ENCODE results near the gene POTEJ.
A peak's percentile ranks its signal among the peaks of the same experiment; 100 is the strongest.
"Not testable (repeated sequence)": the region's sequence is repeated elsewhere in the genome, so short reads cannot be mapped to it uniquely, and the experiment has no call there.

The POTEJ gene

GRCh38 chr2:130608276-130609001 is 2.8 kb upstream of the POTEJ start:
- DNase-seq: not testable (repeated sequence)

- not testable (repeated sequence) for DNase-seq
These were observed 2.0 kb upstream of the POTEJ start for GRCh38 chr2:130609002-130609920.

DNA sequence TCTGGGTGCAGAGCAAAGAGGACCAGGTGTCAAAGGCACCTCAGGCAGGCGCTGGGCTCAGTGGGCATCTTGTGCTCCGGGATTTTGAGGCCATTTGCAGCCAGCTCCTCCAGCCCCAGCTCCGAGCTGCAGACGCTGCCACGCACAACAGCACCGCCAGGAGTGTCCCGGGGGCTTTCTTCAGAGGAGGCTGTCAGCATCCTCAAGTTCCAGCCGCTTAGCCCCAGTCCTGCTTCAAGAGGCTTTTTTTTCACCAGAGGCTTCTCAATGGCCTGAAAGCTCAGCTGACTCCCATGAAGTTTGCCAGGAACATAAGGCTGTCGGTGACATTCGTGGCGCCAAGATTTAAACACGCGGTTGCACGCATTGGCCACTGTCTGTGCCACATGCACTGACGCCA is 754 bp upstream of the POTEJ start:
- DNase-seq: not testable (repeated sequence)

- not testable (repeated sequence) for DNase-seq
These were observed 17.7 kb downstream of the POTEJ start for GRCh38 chr2:130628784-130629475.

- DNase-seq: not testable (repeated sequence)
These were observed 27.7 kb downstream of the POTEJ start for GRCh38 chr2:130638973-130639372.

- not testable (repeated sequence) for DNase-seq
These were observed 30.4 kb downstream of the POTEJ start for GRCh38 chr2:130641688-130642087.

DNA sequence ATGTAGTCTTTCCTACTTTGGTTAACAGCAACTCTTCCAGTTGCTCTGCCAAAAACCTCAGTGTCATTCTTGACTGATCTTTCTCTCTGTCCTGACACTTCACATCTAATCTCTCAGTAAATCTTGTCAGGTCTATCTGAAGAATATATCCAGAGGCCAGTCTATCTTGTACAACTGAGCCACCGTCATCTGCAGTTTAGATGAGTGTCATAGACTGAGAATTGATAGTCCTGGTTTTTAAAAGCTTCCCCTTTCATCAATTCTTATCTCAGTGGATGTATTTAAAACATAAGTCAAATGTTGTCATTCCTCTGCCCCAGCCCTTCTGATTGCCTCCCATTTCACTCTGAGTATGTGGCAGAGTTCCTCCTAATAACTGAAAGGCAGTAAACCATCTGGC is 38.0 kb downstream of the POTEJ start:
- DNase-seq: not testable (repeated sequence)

DNA sequence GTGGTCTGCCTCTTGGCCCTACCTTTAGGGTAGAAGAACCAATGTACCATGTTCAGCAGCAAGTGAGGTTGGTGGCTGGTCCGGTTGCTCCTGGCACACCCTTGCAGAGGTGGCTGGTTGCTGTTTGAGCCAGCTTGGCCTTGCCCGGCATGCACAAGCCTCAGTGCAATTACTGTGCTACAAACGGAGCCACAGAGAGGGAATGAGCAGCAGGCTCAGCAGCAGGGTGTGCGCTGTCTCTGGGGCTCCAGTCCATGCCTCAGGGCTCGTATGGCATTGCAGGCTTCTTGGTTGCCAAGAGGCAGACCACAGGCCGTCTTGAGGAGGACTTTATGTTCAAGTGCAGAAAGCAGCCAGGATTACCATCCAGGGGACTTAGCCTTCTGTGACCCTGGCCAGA is 53.3 kb downstream of the POTEJ start:
- not testable (repeated sequence) for DNase-seq

GRCh38 chr2:130665596-130665995 is 54.4 kb downstream of the POTEJ start:
- not testable (repeated sequence) for DNase-seq

DNA sequence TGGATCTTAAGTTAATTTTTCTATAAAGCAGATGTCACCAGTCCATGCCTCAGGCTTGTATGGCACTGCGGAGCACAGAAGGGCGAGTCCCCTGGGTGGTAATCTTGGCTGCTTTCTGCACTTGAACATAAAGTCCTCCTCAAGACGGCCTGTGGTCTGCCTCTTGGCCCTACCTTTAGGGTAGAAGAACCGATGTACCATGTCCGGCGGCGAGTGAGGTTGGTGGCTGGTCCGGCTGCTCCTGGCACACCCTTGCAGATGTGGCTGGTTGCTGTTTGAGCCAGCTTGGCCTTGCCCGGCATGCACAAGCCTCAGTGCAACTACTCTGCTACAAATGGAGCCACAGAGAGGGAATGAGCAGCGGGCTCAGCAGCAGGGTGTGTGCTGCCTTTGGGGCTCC is 56.3 kb downstream of the POTEJ start:
- not testable (repeated sequence) for DNase-seq

DNA sequence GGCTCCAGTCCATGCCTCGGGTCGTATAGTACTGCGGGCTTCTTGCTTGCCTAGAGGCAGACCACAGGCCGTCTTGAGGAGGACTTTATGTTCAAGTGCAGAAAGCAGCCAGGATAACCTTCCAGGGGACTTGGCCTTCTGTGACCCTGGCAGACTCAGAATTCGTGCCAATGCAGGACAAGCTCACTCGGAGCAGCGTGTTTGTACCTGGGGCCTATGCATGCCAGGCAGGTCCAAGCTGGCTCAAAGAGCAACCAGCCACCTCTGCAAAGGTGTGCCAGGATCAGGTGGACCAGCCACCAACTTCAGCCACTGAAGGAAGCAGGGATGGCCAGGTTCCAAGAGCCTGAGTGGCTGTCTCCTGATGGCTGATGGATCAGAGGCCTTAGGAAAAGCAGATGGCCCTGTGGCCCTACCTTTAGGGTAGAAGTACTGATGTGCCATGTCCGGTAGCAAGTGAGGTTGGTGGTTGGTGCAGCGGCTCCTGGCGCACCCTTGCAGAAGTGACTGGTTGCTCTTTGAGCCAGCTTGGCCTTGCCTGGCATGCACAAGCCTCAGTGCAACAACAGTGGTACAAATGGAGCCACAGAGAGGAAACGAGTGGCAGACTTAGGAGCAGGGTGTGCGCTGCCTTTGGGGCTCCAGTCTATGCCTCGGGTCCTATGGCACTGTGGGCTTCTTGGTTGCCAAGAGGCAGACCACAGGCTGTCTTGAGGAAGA is 58.9 kb downstream of the POTEJ start:
- not testable (repeated sequence) for DNase-seq

DNA sequence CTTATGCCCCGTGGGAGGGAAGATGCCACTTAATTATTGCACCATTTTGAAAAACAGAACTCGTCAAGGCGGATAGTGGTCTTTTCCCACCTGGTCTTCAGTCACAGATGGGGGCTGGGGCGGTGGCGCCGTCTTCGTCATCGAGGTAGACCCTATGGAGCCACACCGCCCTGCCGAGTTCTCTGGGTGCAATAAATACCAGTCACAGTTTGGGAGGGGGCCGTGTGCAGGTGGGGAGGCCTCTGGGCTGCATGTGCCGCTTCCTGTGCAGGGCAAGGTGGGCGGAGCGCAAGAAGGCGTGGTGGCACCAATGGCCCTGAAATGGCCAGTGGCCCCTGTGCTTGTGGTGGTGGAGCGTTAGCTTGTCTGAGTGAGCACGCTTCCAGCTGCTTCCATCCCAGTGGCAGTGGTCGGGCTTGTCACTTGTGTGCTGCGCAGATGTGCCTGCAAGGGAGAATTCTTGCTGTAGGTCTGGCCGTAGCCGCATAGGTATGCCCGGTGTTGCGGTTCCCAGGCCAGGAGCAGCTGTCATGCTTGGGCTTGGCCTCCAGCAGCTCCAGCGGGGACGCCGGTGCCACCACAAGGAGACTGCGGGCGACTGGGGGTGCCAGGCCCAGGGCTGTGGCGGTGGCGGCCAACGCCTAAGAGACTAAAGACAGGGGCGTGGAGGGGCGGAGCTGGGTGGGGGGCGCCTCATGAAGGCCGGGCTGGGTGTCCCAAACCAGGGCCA is 81.0 kb downstream of the POTEJ start:
- DNase-seq: not testable (repeated sequence)

- peak; percentile 14 for DNase-seq
These were observed 82.2 kb downstream of the POTEJ start for GRCh38 chr2:130693474-130693873.

- not testable (repeated sequence) for DNase-seq
These were observed 92.0 kb downstream of the POTEJ start for GRCh38 chr2:130703250-130703649.

Measured in CD4-positive, alpha-beta T cell treated with Interleukin-17A for 4 hours (primary cell).